Stimulated activated CD4-positive, alpha-beta T cell treated with anti-CD3 and anti-CD28 coated beads, Interleukin-15, amount 100 ng/mL, for 48 hours (primary cell): ENCODE results near the gene ENPP3.
"Not testable (repeated sequence)": the region's sequence is repeated elsewhere in the genome, so short reads cannot be mapped to it uniquely, and the experiment has no call there.

Experiments used
- DNase-seq, 2 donors: peaks; one replicate each; pipeline ENCODE4 v3.0.0-alpha.2; 2020; ENCODE audit warnings: low read depth in 2 of 2

Gene ENPP3

DNA sequence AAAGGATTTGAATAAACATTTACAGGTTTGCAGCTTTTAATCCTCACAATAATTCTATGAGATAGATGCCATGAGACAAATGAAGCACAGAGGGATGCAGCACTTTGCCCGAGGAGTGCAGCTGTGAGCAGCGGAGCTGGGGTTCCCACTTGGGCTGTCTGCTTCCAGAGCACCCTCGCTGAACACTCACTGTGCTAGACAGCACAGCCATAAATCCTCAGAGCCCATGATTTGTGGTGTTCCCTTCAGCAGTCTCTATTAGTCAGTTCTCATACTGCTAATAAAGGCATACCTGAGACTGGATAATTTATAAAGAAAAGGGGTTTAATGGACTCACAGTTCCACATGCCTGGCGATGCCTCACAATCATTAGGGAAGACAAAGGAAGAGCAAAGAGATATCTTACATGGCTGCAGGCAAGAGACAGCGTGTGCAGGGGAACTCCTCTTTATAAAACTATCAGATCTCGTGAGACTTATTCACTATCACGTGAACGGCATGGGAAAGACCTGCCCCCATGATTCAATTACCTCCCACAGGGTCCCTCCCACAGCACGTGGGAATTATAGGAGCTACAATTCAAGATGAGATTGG is 99.0 kb downstream of the ENPP3 start:
- DNase-seq, result no peak

DNA sequence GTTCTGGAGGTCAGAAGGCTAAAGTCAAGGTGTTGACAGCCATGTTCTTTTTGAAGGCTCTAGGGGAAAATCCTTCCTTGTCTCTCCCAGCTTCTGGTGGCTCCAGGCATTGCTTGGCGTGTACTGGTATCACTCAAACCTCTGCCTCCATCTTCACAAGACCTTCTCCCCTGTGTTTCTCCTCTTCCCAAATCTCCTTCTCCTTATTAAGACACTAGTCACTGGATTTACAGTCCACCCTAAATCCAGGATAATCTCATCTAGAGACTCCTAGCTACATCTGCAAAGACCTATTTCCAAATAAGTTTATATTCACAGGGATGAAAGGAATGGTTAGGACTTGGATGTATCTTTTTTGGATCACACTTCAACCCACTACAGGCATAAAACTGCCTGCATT is 99.7 kb downstream of the ENPP3 start:
- no peak for DNase-seq

DNA sequence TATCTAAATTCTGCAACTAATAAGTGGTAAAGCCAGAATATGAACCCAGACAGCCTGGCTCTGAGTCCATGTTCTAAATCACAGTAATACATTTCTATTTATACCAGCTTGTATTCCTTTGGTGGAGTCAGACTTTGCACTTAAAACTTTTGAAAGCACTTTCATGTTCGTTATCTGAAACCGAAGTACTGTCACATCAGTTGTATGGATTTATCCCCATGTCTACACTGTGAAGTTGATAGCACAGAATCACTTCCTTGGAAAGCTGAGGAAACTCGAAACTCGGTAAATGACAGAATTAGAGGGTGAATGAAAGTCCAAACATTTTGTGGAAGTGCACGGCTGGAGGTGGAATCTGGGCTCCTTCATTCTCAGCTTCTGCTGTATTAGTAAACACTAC is 102.0 kb downstream of the ENPP3 start:
- no peak for DNase-seq

DNA sequence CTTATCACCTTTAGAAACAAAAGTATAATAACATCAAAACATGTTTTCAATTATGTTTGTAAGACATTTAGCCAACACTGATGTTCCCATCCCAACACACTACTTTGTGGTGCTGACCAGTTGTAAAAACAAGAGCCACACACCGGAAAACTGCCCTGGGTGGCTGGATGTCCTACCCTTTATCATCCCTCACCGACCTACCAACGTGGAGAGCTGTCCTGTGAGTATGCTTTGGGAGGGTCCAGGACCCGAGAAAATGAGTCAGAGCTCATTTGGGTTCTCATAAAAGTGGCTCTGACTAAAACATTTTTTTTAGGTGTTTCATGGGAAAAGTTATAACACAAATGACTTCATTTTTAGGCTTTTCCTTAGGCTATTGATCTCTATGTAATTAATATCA is 103.1 kb downstream of the ENPP3 start:
- no peak for DNase-seq

DNA sequence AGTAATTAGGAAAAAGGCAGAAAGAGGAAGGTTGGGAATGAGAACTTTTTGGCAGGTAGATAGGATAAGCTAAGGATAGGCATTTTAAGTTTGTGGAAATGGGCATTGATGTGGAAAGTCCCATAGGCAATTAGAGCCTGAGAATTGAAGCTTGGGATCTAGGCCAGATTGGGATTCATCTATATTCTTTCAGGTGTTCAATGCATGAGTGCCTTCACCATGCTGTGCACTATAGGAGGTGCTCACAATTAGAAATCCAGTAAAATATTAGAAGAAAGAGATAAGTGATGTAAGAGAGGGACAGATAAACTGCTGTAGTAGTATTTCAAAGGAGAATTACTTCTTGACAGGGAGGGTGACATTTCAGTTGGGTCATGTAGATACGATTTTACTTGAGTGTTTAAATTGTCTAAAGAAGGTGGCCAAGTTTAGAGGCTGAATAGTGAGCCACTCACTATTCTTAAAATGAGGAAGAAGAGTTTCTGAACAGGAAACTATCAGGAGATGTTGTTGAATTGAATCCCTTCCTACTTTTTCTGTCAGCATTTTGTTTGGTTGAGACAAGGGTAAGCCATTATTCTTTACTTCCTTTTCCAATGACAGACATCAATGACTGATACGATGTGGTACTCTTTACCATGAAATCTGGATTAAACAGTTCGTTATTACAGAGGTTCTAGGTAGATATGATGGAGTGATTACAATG is 104.7 kb downstream of the ENPP3 start:
- no peak for DNase-seq

DNA sequence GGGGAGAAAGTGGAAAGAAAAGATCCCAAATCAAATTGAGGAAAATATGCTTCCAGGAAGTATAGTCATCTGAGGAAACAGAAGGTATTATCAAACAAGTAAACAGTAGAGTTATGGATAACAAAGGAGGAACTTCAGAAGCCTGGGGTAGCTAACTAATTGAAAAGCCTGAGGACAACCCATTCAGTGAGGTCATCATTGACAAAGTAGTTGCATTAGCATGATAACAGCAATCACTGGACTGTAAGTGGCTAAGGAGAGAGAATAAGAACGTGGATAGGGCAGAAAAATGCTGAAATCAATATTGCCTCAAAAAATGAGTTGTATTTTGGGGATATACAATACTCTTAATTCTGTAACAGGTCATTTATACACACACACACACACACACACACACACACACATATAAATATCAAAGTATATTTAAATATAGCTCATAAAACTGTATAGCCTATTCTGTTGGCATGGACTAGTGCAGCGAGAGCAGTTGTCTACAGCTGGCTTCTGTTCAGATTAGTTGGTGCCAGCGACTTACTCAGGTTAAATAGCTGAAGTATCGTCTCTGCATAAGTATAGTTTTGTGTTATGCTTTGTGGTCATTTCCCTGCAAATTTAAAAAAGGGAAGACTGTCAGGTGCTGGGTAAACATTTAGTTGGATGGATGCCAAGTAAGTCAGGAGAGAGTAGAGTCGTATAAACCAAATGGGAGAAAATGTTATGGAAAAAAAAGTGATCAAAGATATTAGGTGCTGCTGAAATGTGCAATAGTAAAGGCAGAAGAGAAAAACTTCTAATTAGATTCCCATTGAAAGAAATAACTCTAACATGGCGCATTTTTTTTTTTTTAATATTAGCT is 107.6 kb downstream of the ENPP3 start:
- DNase-seq, result no peak

DNA sequence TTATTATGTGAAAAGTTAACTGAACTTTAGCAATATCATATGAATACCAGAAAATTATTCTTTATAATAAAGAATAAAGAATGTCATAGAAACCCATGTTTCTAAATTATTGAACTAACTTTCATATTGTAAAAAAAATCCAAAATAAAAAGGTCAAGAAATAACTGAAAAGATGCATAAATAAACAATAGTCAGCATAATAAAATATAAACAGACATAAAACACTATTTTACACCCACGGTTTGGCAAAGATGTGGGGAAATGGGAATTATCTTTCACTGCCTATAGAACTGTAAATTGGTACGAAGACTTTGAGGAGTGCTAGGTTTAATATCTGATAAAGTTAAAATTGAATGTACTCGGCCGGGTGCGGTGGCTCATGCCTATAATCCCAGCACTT is 108.4 kb downstream of the ENPP3 start:
- no peak for DNase-seq

DNA sequence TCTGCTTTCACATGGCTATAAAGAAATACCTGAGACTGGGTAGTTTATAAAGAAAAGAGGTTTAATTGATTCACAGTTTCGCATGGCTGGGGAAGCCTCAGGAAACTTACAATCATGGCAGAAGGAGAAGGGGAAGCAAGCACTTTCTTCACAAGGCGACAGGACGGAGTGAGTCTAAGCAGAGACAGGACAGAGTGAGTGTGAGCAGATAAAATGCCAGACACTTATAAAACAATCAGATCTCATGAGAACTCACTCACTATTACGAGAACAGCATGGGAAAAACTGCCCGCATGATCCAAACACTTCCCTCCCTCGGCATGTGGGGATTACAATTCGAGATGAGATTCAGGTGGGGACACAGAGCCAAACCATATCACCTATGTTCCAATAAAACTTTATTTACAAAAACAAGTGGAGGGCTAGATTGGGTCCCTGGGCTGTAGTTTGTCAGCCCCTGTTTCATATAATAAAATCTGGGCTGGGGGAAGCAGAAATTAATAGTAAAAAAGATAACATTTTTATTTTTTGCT is 110.8 kb downstream of the ENPP3 start:
- no peak for DNase-seq

DNA sequence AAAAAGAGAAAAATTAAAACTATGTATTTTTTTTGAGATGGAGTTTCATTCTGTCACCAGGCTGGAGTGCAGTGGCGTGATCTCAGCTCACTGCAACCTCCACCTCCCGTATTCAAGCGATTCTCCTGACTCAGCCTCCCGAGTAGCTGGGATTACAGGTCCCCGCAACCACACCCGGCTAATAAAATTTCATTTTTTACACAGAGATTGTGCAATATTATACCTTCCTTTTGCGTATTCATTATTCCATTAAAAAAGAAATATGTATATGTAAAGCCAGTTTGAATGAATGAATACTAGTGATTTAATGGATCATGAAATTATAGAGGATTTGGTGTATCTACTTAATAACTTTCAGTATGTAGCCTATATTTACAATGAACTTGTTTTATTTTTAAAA is 111.9 kb downstream of the ENPP3 start:
- DNase-seq, result no peak

DNA sequence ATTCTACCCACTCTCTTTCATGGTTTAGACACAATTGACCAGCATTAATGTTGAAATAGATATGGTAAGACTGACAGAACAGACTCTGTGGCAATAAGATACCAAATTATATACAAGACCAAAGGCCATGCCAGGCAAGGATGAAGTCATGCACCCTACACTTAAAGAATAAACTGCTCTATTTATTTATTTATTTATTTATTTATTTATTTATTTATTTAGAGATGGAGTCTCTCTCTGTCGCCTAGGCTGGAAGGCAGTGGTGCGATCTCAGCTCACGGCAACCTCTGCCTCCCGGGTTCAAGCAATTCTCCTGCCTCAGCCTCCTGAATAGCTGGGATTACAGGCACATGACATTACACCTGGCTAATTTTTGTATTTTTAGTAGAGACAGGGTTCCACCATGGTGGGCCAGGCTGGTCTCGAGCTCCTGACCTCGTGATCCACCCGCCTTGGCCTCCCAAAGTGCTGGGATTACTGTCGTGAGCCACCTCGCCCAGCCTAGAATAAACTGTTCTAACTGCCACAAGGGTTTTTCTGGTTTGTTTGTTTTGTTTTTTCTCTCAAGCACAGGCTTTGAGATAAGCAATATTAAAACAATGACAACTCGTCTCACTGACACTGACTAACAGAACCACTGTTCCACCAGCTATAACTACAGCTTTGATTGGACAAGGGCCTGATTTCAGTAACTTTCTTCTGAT is 114.1 kb downstream of the ENPP3 start:
- not testable (repeated sequence) for DNase-seq

DNA sequence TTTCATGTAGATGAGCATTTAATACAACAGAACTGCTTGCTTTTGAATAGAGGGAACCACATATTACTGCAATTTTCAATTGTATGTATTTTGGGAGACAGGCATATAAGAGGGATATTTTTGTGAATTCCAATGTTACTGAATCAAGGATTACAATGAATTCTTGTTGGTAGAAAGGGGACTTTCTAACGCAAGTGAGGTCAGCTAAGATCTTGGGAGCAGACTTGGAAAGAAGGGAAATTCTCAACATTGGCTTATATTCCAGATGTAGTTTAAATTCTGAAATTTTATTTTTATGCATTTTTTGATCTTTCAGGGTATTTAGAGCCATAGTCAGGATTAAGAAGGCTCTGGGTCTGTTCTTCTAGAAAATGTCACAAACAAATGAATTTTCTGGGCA is 117.0 kb downstream of the ENPP3 start:
- no peak for DNase-seq

DNA sequence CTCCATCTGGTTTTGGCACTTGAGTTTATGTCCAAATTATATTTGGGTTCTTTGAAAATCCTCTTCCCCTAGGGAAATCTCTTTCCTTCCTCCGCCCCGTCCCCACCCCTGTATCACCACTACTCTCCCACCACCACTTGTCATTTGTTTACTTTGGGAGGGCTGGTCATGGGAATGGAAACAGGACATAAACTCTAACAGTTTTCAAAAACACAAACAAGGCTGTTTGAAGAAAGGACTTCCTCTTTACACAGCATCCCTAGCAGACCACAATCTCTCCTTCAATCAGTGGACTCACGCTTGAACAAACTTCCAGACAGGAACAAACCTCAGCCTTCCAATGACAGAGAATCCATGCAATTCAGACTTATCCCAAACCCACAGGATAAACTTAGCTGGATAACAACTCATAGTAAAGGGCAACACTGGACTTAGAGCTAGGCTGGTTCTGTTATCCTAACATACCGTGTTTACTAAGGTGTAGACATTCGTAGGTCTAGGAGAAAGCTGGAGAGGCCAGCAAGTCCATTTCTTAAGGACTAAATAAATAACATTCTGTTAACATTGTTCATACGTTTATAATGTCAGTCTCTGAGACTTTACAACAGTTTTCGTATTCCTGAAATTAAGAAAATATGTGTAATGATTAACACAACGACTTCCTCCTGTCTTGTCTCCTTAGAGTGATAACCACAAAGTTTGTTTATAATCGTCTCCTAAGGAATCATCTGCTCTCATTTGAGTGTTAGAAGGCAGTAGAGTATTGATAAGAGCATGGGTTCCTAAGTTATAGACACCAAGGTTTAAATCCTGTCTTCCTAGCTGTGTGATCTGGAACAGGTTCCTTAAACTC is 117.8 kb downstream of the ENPP3 start:
- no peak for DNase-seq

DNA sequence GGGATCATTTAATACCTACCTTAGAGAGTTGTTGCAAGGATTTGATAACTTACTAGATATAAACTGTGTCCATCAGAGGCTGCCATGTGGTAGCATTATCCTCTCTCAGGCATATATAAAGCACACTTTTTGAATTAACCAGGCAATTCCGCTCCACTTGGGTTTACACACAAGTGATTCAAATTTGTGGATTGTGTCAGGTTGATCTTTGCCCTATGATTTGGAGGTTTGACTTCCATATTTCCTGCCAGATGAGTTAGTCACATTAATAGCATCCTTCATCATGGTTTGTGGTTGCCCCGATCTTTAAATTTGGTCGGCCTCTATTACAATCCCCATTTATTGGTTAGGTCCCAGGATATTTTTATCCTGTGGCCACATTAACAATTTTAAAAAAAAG is 118.5 kb downstream of the ENPP3 start:
- DNase-seq, result no peak

DNA sequence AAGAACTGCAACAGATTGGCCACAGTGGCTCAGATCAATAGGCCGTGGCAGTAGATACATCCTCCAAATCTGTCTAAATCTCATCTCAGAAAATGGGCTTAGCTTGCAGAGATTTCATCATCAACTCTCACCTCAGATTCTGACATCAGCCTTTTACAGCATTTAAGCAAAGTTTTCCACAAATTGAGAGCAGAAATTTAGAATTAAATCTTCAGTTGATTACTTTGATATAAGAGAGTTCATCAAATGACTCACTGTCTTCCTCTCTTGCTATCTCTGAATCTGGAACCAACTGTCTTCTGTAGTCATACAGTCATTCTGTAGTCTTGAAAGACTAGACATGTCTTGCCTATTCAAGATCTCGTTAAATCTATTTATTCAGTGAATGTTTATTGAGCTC is 118.9 kb downstream of the ENPP3 start:
- DNase-seq, result no peak

DNA sequence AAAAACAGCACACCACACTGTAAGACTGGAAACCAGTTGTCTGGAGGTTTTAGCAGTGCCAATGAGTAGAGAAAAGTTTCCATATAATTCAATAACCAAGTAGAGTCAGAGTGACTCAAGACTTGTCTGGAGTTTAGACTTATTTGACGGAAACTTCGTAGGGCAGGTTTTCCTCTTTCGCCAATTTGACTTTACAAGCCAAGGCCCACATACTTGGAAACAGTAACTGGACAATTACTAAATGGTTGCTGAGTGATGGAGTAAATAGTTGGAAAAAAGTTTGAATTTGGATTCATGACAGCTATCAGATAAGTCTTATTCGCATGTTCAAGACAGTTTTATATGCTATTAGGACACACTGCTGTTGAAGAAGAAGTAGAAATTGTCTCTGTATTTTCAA is 121.8 kb downstream of the ENPP3 start:
- no peak for DNase-seq

DNA sequence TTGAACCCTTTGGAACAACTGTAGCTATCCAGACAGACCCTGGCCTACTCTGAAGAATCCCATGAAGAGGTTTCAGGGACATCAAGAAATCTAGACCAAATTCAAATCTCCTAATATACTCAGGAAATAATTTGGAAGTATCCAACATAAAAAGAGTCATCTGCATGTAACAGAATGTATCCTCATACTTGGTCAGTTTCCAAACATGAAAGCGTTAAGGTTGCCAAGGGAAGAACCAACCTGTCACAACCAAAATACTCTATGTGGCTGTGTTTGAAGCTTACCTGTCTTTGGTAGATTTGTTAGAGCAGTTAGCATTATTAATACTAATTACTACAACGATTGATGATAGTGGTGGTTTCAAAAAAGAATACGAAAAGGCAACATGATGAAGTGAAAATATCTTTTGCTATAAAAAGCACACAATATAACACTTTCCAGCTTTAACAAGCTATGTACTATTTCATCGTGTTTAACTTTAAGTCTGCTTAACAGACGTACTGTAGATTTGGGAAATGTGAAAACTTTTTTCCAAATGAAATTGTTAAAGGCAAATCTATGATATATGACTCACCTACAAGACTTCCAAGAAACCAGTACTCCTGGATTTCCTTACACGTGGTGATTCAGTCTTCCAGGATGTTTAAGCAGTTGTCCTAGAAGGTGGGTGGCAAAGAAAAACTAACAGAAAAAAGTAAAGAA is 124.1 kb downstream of the ENPP3 start:
- no peak for DNase-seq

DNA sequence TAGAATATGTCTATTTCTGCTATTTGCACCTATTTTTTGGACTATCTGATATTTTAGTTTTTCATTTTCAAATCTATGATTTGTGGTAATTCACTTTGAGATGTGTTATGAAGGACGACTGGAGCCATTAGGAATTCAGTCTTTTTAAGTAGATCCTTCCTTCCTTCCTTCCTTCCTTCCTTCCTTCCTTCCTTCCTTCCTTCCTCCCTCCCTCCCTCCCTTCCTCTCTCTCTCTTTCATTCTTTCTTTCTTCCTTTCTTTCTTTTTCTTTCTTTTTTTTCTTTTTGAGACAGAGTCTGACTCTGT is 124.6 kb downstream of the ENPP3 start:
- no peak for DNase-seq

DNA sequence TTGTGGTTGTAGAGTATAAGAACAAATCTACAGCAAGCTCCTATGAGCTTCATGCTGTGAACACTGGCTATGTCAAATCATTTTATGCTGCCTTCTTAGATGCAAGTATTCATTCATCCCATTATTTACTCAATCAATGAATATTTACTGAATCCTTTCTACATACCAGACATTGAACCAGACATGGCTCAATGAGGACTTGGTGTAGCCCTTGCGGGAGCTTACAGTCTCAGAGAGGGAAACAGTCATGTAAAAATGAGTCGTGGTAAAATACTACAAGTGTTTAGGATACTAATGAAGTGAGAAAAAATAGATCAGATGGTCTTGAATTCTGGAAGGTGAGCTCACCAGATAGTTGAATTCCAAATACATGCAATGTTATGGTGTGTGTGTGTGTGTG is 125.9 kb downstream of the ENPP3 start:
- DNase-seq, result no peak

DNA sequence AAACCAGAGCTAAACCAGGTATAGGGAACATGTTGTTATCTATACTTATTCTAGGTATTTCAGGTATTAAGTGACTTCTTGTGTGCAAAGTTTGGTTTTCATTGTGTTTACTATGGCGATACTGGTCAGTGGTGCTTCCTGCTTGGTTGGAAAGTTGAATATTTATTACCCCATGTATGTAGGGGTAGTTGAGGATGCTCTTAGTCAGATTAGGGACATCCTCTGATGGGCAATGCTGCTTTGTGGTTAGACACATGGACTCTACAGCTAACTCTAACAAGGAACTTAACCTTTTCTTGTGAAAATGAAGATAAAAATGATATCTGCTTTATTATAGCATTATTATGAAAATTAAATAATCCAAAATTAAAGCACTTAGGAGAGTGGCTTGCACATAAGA is 126.6 kb downstream of the ENPP3 start:
- no peak for DNase-seq

DNA sequence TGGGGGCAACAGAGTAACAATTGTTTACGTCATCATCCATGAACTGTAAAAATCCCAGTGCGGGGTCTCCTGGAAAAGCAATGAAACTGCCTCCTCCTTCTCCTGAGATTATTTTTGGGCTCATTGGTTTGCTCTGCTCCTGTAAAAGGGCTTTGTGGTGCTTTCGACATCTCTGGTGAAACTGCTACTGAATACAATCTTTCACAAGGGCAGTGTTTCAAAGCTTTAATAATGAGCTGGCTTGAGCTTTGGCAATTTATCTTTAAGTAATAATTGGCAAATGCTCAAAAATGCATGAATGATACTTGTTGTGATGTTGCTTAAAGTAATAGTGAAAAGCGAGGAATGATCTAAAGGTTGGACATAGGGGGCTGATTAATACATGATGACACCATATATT is 127.2 kb downstream of the ENPP3 start:
- no peak for DNase-seq
